A673 (cell line): ENCODE measurements around the gene CELF4. TPM values are rescaled to one million over a fixed set of nuclear protein-coding genes. Genes with fewer than 3 reads are reported as not detected.
A peak's percentile ranks its signal among the peaks of the same experiment; 100 is the strongest.

Source experiments
- BruUV-seq: library from RNA; stranded (reverse); fragments of 400-500 nt; replicated peaks from 2 replicates; lab custom pipeline; 2021; lab: Mats Ljungman, UMichigan
- CTCF ChIA-PET: fragments of 300-600 bp; sonication (Branson Sonifier 250); formaldehyde crosslinking; loops from one replicate; lab custom pipeline; 2022; ENCODE audit warnings: antibody characterized with exemption; lab: Charles Lee
- POLR2A ChIA-PET: fragments of 300-600 bp; sonication (Branson Sonifier 250); formaldehyde crosslinking; loops from one replicate; lab custom pipeline; 2022; ENCODE audit warnings: antibody characterized with exemption; ENCODE audit not compliant: low non-redundant PET; lab: Charles Lee
- DNase-seq: peaks from one replicate; pipeline ENCODE4 v3.0.0-alpha.2; 2015; ENCODE audit warnings: low spot score
- H3K27ac ChIP-seq: fragments of 200-600 bp; sonication (generic); 2 replicates; pipeline ENCODE4 v1.5.1; 2016; ENCODE audit warnings: mixed run types, low read depth, mild to moderate bottlenecking, mixed read lengths, antibody characterized with exemption, low read length; ENCODE audit not compliant: poor library complexity, severe bottlenecking
- H3K27me3 ChIP-seq: fragments of 200-600 bp; sonication (generic); replicated peaks from 2 replicates; pipeline ENCODE4 v1.6.1; 2017; ENCODE audit warnings: mixed run types, low read depth, mild to moderate bottlenecking, mixed read lengths, antibody characterized with exemption, low read length; ENCODE audit not compliant: insufficient read depth, poor library complexity
- H3K36me3 ChIP-seq: fragments of 200-600 bp; sonication (generic); 2 replicates; pipeline ENCODE4 v1.6.1; 2016; ENCODE audit warnings: mixed run types, mild to moderate bottlenecking, mixed read lengths, antibody characterized with exemption, low read length; ENCODE audit not compliant: insufficient read depth, poor library complexity, severe bottlenecking
- H3K4me1 ChIP-seq: fragments of 200-600 bp; sonication (generic); 2 replicates; pipeline ENCODE4 v1.6.1; 2017; ENCODE audit warnings: mixed run types, mild to moderate bottlenecking, mixed read lengths, antibody characterized with exemption, low read length; ENCODE audit not compliant: insufficient read depth, poor library complexity, severe bottlenecking
- H3K4me3 ChIP-seq: fragments of 200-600 bp; sonication (generic); 2 replicates; pipeline ENCODE4 v1.5.1; 2016; ENCODE audit warnings: low read depth, mixed run types, mild to moderate bottlenecking, mixed read lengths, low read length; ENCODE audit not compliant: poor library complexity, severe bottlenecking
- H3K9me3 ChIP-seq: fragments of 200-600 bp; sonication (generic); 2 replicates; pipeline ENCODE4 v1.6.1; 2016; ENCODE audit warnings: mixed run types, low read depth, mild to moderate bottlenecking, mixed read lengths, antibody characterized with exemption, low read length; ENCODE audit not compliant: poor library complexity, severe bottlenecking
- CTCF ChIP-seq: fragments of 300-800, 200-600 bp; sonication (generic); conservative IDR thresholded peaks from 2 replicates; pipeline ENCODE4 v1.5.1; 2017; ENCODE audit warnings: low read depth, mild to moderate bottlenecking, antibody characterized with exemption, low read length, moderate library complexity, mixed read lengths
- EZH2 ChIP-seq: fragments of 200-600 bp; sonication (generic); IDR thresholded peaks from 2 replicates; pipeline ENCODE4 v1.6.1; 2017; ENCODE audit warnings: borderline replicate concordance, low read depth, mild to moderate bottlenecking, mixed read lengths, antibody characterized with exemption, low read length; ENCODE audit not compliant: poor library complexity, severe bottlenecking
- intact Hi-C: fragments of 100-400 bp; cut with micrococcal nuclease; formaldehyde crosslinking; loops from one replicate; pipeline ENCODE4 v1.10.0; 2022; ENCODE audit not compliant: unreplicated experiment
- total RNA-seq: library from RNA; stranded (reverse); gene quantifications from 2 replicates; pipeline ENCODE4 v1.2.3, GENCODE V29; 2021

Gene CELF4
- total RNA-seq, 1 experiment from 2014 or later = not detected

GRCh38 chr18:37534627-37535026 is 31.0 kb downstream of the CELF4 start:
- no peak overlapping the region for H3K4me3 ChIP-seq
- no peaks in the 10 kb centered on the region for H3K36me3 ChIP-seq
- H3K27ac ChIP-seq = no peak overlapping the region
- H3K4me1 ChIP-seq = no peaks in the 10 kb centered on the region
- ChIA-PET CTCF (no interaction called here), POLR2A (no interaction called here)
- no TSS peak for BruUV-seq
- TF ChIP-seq EZH2 (no peak), CTCF (no peak)
- DNase-seq = no peak
- H3K27me3 ChIP-seq = peaks cover 100% of the 10 kb centered on the region
- H3K9me3 ChIP-seq = no peaks in the 10 kb centered on the region
- intact Hi-C loops = loop anchor here (5.0 to 10.0 kb wide), 4 partner anchors 90 to 592 kb away; no protein-coding TSS in a partner anchor

GRCh38 chr18:37533647-37534584 is 31.7 kb downstream of the CELF4 start:
- intact Hi-C loops = loop anchor here (10.0 kb wide), 1 partner anchor 89 kb away; no protein-coding TSS in a partner anchor
- no peak for TF ChIP-seq CTCF
- peak; percentile 15 for TF ChIP-seq EZH2
- ChIA-PET CTCF (no interaction called here), POLR2A (no interaction called here)
- Histone ChIP-seq H3K9me3 (no peaks in the 10 kb centered on the region), H3K27me3 (peaks cover 100% of the 10 kb centered on the region), H3K4me1 (no peaks in the 10 kb centered on the region), H3K4me3 (no peak overlapping the region), H3K36me3 (no peaks in the 10 kb centered on the region), H3K27ac (no peak overlapping the region)
- DNase-seq = no peak
- no TSS peak for BruUV-seq

- no peak for DNase-seq
- intact Hi-C loops = loop anchor here (10.0 kb wide), 1 partner anchor 88 kb away; no protein-coding TSS in a partner anchor
- no peaks in the 10 kb centered on the region for H3K4me1 ChIP-seq
- no TSS peak for BruUV-seq
- TF ChIP-seq CTCF (no peak), EZH2 (no peak)
- ChIA-PET CTCF (no interaction called here), POLR2A (no interaction called here)
- H3K4me3 ChIP-seq = no peak overlapping the region
- H3K36me3 ChIP-seq = no peaks in the 10 kb centered on the region
- no peak overlapping the region for H3K27ac ChIP-seq
- peaks cover 100% of the 10 kb centered on the region for H3K27me3 ChIP-seq
- no peaks in the 10 kb centered on the region for H3K9me3 ChIP-seq
Measured at GRCh38 chr18:37532917-37533316, 32.7 kb downstream of the CELF4 start.
